LNCAP (cell line): Measurements from ENCODE around the gene GSC2.

Experiments
- CTCF ChIP-seq: fragments of 450-650 bp; IDR thresholded peaks from 2 replicates; pipeline ENCODE4 v1.5.1; 2017; ENCODE audit warnings: mild to moderate bottlenecking

Gene GSC2

GRCh38 chr22:19193879-19194278, 43.8 kb upstream of the GSC2 start:
- no peak for TF ChIP-seq CTCF

GRCh38 chr22:19187716-19188563, 37.8 kb upstream of the GSC2 start:
- no peak for TF ChIP-seq CTCF

GRCh38 chr22:19184276-19184997, 34.3 kb upstream of the GSC2 start:
- no peak for TF ChIP-seq CTCF

GRCh38 chr22:19183216-19183615, 33.1 kb upstream of the GSC2 start:
- no peak for TF ChIP-seq CTCF

GRCh38 chr22:19182472-19183157, 32.5 kb upstream of the GSC2 start:
- no peak for TF ChIP-seq CTCF

GRCh38 chr22:19181786-19182471, 31.8 kb upstream of the GSC2 start:
- no peak for TF ChIP-seq CTCF
